SU-DHL-6 (cell line): ENCODE results near the gene ATRNL1.

Source experiments
- H2AFZ ChIP-seq: fragments of 200-600 bp; sonication (generic); 2 replicates; pipeline ENCODE4 v1.6.1; 2014; ENCODE audit warnings: low read depth, mild to moderate bottlenecking, moderate library complexity, mixed read lengths, antibody characterized with exemption, low read length; ENCODE audit not compliant: severe bottlenecking
- H3F3A ChIP-seq: fragments of 200-600 bp; shearing (Covaris generic); 2 replicates; pipeline ENCODE4 v1.6.0; 2016; ENCODE audit warnings: antibody characterized with exemption, mild to moderate bottlenecking; ENCODE audit not compliant: insufficient read depth
- H3K27ac ChIP-seq: fragments of 200-600 bp; sonication (generic); 2 replicates; pipeline ENCODE4 v1.5.1; 2016; ENCODE audit warnings: low read depth, mild to moderate bottlenecking, low read length, moderate library complexity, mixed read lengths
- H3K27me3 ChIP-seq: fragments of 200-600 bp; sonication (generic), shearing (Covaris generic); 2 replicates; pipeline ENCODE4 v1.6.0; 2014; ENCODE audit warnings: mild to moderate bottlenecking, low read length
- H3K36me3 ChIP-seq: fragments of 200-600 bp; sonication (generic); 2 replicates; pipeline ENCODE4 v1.6.1; 2014; ENCODE audit warnings: mild to moderate bottlenecking, low read length, mixed read lengths
- H3K4me2 ChIP-seq: fragments of 300-600, 200-600 bp; shearing (Covaris generic), sonication (generic); 2 replicates; pipeline ENCODE4 v1.6.0; 2014; ENCODE audit warnings: low read length, low read depth, mild to moderate bottlenecking; ENCODE audit not compliant: poor library complexity, severe bottlenecking
- H3K4me3 ChIP-seq: fragments of 200-600 bp; sonication (generic); 2 replicates; pipeline ENCODE4 v1.5.1; 2014; ENCODE audit warnings: antibody characterized with exemption, low read length, mild to moderate bottlenecking, mixed read lengths; ENCODE audit not compliant: insufficient read depth, poor library complexity, severe bottlenecking
- H3K79me2 ChIP-seq: fragments of 200-600 bp; sonication (generic); 2 replicates; pipeline ENCODE4 v1.6.1; 2014; ENCODE audit warnings: mild to moderate bottlenecking, low read length, moderate library complexity; ENCODE audit not compliant: insufficient read depth
- H3K9ac ChIP-seq: fragments of 200-600 bp; sonication (generic); 2 replicates; pipeline ENCODE4 v1.7.0; 2014; ENCODE audit warnings: mild to moderate bottlenecking, low read length
- H3K9me2 ChIP-seq: fragments of 200-600 bp; sonication (generic); replicated peaks from 2 replicates; pipeline ENCODE4 v1.6.1; 2014; ENCODE audit warnings: low read length; ENCODE audit not compliant: insufficient read depth
- H3K9me3 ChIP-seq: fragments of 200-600 bp; sonication (generic); 2 replicates; pipeline ENCODE4 v1.6.1; 2014; ENCODE audit warnings: low read length, mixed read lengths; ENCODE audit not compliant: insufficient read depth
- H4K20me1 ChIP-seq: fragments of 200-600 bp; sonication (generic); 2 replicates; pipeline ENCODE4 v1.6.1; 2014; ENCODE audit warnings: low read depth, mild to moderate bottlenecking, antibody characterized with exemption, low read length, moderate library complexity, mixed read lengths
- EZH2phosphoT487 ChIP-seq: fragments of 200-600 bp; sonication (generic), shearing (Covaris generic); conservative IDR thresholded peaks from 2 replicates; pipeline ENCODE4 v1.6.1; 2018; ENCODE audit warnings: mild to moderate bottlenecking, antibody characterized with exemption, low read length, moderate library complexity, mixed read lengths
- TF ChIP-seq, protein P1 (sequence below): fragments of 200-600 bp; sonication (generic); IDR thresholded peaks from one replicate; pipeline ENCODE4 v1.5.1; 2017; ENCODE audit warnings: antibody characterized with exemption, mild to moderate bottlenecking, low read length, moderate library complexity; ENCODE audit not compliant: insufficient read depth, poor library complexity, severe bottlenecking

The ATRNL1 gene

DNA sequence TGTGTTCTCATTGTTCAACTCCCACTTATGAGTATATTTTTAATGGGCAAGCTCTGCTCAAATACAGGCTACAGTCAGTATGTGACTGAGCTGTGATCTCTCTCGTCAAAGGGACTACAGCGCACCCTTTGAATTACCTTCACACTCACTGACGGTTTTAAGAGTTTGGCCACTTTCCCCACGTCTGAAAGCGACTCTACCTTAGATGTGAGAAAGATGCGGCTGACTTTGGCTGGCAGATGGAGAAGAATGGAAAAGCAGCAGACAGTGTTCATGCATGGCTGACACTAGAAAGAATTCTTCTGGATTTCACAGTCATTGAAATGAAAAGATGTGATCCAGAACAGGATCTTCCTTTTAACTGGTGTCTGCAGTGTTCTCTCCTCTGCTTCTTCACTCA is 2.0 kb upstream of the ATRNL1 start:
- Histone ChIP-seq H4K20me1 (no peaks in the 10 kb centered on the region), H3K9me3 (no peaks in the 10 kb centered on the region), H3K4me3 (no peak overlapping the region), H3K27me3 (no peaks in the 10 kb centered on the region), H3K36me3 (no peaks in the 10 kb centered on the region), H3K27ac (no peak overlapping the region), H3F3A (peaks cover 7% of the 10 kb centered on the region; the same call in 1 of the 2 replicates), H3K4me2 (no peak overlapping the region), H3K9me2 (no peaks in the 10 kb centered on the region), H2AFZ (no peak overlapping the region), H3K79me2 (no peaks in the 10 kb centered on the region), H3K9ac (no peak overlapping the region)
- TF ChIP-seq, protein P1, sequence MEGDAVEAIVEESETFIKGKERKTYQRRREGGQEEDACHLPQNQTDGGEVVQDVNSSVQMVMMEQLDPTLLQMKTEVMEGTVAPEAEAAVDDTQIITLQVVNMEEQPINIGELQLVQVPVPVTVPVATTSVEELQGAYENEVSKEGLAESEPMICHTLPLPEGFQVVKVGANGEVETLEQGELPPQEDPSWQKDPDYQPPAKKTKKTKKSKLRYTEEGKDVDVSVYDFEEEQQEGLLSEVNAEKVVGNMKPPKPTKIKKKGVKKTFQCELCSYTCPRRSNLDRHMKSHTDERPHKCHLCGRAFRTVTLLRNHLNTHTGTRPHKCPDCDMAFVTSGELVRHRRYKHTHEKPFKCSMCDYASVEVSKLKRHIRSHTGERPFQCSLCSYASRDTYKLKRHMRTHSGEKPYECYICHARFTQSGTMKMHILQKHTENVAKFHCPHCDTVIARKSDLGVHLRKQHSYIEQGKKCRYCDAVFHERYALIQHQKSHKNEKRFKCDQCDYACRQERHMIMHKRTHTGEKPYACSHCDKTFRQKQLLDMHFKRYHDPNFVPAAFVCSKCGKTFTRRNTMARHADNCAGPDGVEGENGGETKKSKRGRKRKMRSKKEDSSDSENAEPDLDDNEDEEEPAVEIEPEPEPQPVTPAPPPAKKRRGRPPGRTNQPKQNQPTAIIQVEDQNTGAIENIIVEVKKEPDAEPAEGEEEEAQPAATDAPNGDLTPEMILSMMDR: no peak
- TF ChIP-seq EZH2phosphoT487: no peak

DNA sequence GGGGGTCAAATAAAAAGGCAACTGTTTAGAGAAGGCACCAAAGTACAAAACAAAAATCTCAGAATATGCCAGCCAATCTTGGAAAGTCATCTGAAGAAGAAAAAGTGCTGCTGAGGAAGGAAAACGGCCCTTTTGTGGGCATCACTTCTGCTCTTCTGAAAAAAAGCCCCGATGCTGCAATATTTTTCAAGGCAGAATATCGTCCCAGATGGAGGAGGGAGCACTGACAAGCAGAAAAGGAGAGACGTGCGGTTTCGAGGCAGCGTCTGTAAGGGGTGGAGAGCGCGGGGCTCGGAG is 959 bp upstream of the ATRNL1 start:
- no peaks in the 10 kb centered on the region for H3K27me3 ChIP-seq
- no peaks in the 10 kb centered on the region for H3K9me3 ChIP-seq
- TF ChIP-seq, protein P1: no peak
- no peak for TF ChIP-seq EZH2phosphoT487
- no peaks in the 10 kb centered on the region for H4K20me1 ChIP-seq
- H3K9me2 ChIP-seq: no peaks in the 10 kb centered on the region
- H3K79me2 ChIP-seq: no peaks in the 10 kb centered on the region
- peak overlapping the region; percentile 45 for H3K4me2 ChIP-seq
- no peak overlapping the region for H3K27ac ChIP-seq
- H3F3A ChIP-seq: peaks cover 7% of the 10 kb centered on the region; the same call in 1 of the 2 replicates
- peak overlapping the region; percentile 14 for H2AFZ ChIP-seq
- peak overlapping the region; percentile 62; the same call in 1 of the 2 replicates for H3K9ac ChIP-seq
- H3K4me3 ChIP-seq: peak overlapping the region; percentile 53
- H3K36me3 ChIP-seq: no peaks in the 10 kb centered on the region

- H3K4me2 ChIP-seq: peak overlapping the region; percentile 45
- H3F3A ChIP-seq: peaks cover 7% of the 10 kb centered on the region; the same call in 1 of the 2 replicates
- H3K36me3 ChIP-seq: no peaks in the 10 kb centered on the region
- TF ChIP-seq EZH2phosphoT487: no peak
- no peaks in the 10 kb centered on the region for H4K20me1 ChIP-seq
- H3K27me3 ChIP-seq: no peaks in the 10 kb centered on the region
- H3K4me3 ChIP-seq: peak overlapping the region; percentile 53
- no peak overlapping the region for H3K27ac ChIP-seq
- peak overlapping the region; percentile 62 for H3K9ac ChIP-seq
- H3K9me3 ChIP-seq: no peaks in the 10 kb centered on the region
- H2AFZ ChIP-seq: peak overlapping the region; percentile 14
- H3K9me2 ChIP-seq: no peaks in the 10 kb centered on the region
- H3K79me2 ChIP-seq: no peaks in the 10 kb centered on the region
Observed at GRCh38 chr10:115092555-115093285, 445 bp upstream of the ATRNL1 start.

- Histone ChIP-seq H3K9me2 (no peaks in the 10 kb centered on the region), H3K79me2 (no peaks in the 10 kb centered on the region), H3K4me2 (peak overlapping the region; percentile 46), H3K36me3 (no peaks in the 10 kb centered on the region), H3F3A (peaks cover 7% of the 10 kb centered on the region; the same call in 1 of the 2 replicates), H3K9ac (peak overlapping the region; percentile 62), H4K20me1 (no peaks in the 10 kb centered on the region), H3K9me3 (no peaks in the 10 kb centered on the region), H3K27me3 (no peaks in the 10 kb centered on the region), H3K27ac (no peak overlapping the region), H2AFZ (peak overlapping the region; percentile 82), H3K4me3 (peak overlapping the region; percentile 53)
- TF ChIP-seq, protein P1: no peak
- no peak for TF ChIP-seq EZH2phosphoT487
Observed at GRCh38 chr10:115093776-115094408, 727 bp downstream of the ATRNL1 start.
